GM20431 (cell line): ENCODE data around the gene KRT71.

Source experiments
- in situ Hi-C: fragments of 300-500 bp; cut with MseI, MboI; formaldehyde crosslinking; loops from one replicate; pipeline ENCODE4 v1.15.0; 2020; ENCODE audit warnings: low sequenced_read_pairs; ENCODE audit not compliant: unreplicated experiment

The KRT71 gene

DNA sequence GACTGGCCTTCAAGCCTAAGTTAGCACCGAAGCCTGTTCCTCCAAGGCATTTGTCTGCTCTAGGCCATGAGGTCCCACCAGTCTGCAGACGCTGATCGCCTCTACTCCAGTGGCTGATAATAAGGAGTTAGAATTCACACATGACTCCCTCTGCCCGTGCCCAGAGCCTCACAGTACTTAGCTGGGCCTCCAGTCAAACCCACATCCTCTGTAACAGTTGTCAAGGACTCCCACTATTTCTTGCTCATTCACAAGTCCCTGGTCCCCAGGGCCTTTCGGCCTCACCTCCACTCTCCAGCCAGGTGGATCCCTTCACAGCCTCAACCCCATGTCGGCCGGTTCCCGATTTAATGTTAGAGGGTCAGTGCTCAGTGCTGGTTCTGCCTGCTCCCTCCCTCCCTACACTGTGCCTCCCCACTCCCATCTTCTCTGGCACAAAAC lies 26.4 kb downstream of the KRT71 start:
- in situ Hi-C loops = no loop called here

DNA sequence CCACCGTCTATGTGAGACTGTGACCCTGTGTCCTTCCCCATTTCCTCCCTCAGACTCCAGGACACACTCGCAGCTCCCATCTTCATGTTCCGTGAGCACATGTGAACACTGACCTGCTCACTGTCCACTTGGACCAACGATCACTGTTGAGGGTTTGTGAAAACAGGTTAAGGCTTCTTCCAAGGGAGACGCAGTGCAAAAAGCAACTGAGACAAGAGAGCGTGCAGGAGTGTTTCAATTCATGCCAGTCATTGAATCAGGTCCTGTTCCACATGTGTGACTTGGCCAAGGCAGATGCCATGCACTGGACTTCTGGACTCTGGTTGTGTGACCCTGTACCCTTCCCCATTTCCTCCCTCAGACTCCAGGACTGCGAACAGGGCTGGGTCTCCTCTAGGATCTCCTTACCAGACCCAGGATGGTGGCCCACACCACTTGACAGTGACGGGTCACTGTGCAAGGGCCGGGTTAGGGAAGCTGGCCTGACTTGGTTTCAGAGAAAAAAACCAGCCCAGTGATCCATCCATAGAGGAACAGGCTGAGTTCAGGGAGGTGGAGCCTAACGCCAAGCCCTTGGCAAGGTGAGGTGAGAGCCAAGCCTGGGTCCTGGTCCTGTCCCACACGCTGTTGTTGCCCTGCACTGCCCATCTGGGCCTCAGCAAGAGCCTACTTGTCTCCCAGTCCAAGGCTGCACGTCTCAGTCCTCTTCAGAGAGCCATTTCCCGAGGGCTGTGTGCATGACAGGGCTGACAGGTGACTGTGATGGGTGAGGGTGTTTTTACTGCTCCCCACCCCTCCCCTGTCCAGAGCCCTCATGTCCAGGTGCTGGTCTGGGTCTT lies 27.1 kb downstream of the KRT71 start:
- in situ Hi-C loops = no loop called here

DNA sequence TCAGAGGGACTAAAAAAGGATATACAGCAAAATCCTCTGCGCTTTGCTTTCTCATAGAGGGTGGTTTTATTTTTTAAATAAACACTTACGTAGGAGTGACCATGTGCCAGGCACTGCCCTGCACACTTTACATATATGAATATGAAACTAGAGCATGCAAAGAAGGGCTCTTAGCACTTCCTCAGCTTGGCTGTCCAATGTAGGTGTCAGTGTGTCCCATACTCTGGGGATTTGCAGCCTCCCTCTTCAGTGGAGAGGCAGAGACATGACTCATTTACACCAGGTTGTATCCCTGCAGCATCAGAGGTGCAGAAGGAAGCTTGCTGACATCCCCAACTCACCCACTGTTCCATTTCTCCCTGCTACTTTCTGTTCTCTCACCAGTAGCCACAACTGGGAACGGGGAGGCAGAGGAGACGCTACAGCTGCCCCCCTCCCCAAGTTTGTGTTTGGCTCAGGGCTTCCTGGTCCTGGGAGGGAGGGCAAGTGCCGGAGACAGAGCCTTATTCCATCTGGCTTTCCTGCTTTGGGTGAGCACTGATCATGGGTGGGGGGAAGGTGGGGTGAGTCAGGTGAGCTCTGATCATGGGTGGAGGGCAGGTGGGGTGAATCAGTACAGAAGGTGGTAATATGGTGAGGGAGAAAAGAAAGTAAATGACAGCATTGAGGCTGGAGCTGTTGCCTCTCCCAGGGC lies 27.9 kb downstream of the KRT71 start:
- in situ Hi-C loops = no loop called here

DNA sequence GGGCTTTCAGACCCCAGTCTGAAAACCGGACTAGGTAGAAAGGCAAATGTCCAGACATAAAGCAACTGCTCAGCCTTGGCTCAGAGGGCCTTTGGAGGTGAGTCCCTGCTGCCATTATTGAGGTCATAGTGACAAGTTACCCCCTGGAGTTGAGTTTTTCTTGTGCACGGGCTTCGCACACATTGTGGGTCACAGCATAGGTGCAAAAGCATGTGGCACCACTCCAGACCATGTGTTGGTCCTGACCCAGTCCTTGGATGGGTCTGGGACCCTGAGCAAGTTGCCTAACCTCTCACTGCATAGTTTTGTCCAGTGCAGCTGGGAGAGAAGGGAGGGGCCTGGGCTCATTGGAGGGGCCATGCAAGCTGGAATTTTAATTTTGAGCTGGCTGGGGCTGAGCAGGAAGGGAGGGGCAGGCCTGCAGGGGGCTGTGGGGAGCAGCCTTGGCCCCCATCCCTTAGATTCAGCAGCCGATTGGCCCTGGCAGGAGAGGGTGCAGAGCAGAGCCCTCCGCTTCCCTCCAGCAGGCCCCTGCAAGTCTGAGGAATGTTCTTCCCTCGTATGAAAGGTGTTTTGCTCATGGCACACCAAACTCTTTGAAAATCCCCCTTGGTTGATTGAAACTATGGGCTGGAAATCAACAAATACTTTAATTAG lies 28.6 kb downstream of the KRT71 start:
- in situ Hi-C loops = no loop called here

DNA sequence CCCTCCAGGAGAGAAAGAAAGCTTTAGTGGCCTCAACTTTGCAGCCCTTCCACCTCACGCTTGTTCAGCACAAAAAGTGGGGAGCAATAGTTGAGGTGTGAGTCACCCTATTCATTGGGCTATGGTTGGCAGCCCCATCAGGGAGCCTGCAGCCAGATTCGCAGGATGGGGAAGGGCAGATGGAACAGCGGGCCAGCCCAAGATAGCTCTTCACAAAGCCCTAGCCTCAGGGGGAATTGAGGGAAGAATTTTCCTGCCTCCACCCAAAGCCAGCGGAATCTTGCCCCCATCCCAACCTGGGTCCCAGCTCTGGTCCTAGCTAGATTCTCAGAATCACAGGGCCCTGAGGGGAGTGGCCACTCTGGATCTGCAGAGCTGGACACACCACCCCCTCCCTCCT lies 29.1 kb downstream of the KRT71 start:
- in situ Hi-C loops = no loop called here

DNA sequence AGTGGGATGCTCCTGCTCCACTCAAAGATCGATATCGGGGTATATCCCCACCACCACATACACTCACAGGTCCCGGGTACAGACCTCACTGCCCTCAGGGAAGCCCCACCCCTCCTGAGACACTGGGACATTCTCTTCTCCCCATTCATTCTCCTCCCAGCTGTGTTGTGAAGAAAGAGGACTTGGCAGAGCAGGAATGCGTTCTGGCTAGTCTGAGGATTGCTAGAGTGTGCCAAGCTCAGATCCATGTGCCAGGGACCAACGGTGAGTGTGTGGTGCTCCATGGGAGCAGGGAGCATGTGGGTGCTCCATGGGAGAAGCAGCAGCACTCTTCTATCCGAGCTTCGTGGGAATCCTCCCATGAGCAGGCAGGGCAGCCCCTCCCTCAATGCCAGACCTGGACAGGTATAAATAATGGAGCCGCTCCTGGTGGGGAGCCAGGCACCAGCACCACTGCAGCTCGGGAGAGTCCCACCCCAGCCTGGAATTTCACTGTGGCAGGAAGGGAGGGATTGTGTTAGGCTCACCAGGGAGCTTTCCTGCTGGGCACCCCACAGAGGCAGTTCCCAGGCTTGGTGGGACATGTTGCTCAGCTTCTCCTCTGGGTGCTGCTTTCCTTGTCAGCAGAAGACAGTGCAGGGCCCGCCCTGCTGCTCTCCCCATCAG lies 30.5 kb downstream of the KRT71 start:
- in situ Hi-C loops = no loop called here

DNA sequence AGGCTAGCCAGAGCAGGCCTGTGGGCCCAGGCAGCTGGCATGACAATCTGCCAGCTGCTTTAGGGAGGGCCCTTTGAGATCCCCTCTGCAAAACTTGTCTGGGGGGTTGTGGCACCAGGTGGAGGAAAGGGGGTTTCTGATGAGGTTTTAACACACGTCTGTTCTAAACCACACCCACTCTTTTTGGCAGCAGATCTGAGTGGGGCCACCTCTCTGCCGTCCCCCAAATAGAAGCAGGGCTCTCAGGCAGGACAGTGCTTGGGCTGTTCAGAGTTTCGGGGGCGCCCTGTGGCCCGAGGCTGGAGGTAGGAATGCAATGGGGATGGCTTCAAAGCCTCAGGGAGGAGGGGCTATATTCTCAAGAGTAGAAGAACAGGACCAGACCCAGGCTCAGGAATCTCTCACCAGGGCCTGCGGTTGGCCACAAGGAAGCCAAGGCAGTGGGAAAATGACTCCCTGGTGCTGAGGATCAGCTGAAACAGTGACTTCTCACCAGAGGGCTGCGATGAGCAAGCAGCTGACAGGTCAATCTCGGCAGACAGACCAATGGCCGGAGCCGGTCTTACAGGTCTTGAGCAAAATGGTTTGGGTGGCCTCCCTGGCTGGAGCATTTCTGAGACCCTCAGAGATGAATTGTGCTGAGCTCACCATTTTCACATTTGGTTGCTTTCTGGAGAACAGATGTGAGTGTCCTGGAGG lies 31.2 kb downstream of the KRT71 start:
- in situ Hi-C loops = no loop called here

GRCh38 chr12:52521175-52521567 lies 31.8 kb downstream of the KRT71 start:
- in situ Hi-C loops = no loop called here

- in situ Hi-C loops = no loop called here
Measured at GRCh38 chr12:52519826-52520662, 32.9 kb downstream of the KRT71 start, which contains the start of gene KRT5. TSS of gene KRT5 (minus strand) at chr12:52520394. CDS start at chr12:52520296, 98 bp downstream.

- in situ Hi-C loops = no loop called here
Measured at GRCh38 chr12:52519387-52519703, 33.6 kb downstream of the KRT71 start.

- in situ Hi-C loops = no loop called here
Measured at GRCh38 chr12:52518574-52519386, 34.2 kb downstream of the KRT71 start.

- in situ Hi-C loops = no loop called here
Measured at GRCh38 chr12:52517888-52518287, 35.1 kb downstream of the KRT71 start.

GRCh38 chr12:52517005-52517835 lies 35.7 kb downstream of the KRT71 start:
- in situ Hi-C loops = no loop called here

DNA sequence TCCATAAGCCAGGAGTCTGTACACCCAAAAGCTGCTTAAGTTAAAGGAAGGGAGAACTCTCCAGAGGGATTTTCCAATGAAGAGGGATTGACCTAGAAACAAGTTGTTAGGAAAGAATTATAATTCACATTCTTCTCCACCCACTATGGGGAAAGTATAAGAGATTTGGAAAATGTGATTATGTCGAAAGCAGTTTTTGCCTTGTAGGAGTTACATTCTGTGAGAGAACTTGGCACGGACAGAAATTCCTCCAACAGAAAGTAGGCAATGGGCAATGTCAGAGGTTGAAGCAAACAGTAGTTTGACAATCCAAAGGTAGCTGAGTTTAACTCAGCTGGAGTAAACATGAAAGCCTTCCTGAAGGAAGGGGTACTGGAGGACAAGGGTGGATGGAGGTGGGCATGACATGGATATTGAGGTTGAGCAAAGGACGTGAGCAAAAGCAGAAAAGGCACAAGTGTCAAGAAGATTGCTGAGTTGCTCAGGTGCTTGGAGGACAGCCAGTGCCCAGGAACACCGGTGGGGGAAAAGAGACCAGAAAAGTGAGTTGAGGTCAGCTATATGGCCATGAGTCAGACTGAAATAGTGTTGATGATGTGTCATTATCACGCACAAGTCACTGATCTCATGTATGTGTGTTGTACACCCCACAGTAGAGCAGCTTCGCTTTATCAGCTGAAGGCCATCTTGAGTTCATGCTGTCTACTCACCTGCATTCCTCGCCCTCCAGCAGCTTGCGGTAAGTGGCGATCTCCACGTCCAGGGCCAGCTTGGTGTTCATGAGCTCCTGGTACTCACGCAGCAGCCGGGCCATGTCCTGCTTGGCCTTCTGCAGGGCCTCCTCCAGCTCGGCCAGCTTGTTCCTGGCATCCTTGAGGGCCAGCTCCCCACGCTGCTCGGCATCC lies 36.8 kb downstream of the KRT71 start:
- in situ Hi-C loops = no loop called here

GRCh38 chr12:52515319-52515646 lies 37.7 kb downstream of the KRT71 start:
- in situ Hi-C loops = no loop called here

DNA sequence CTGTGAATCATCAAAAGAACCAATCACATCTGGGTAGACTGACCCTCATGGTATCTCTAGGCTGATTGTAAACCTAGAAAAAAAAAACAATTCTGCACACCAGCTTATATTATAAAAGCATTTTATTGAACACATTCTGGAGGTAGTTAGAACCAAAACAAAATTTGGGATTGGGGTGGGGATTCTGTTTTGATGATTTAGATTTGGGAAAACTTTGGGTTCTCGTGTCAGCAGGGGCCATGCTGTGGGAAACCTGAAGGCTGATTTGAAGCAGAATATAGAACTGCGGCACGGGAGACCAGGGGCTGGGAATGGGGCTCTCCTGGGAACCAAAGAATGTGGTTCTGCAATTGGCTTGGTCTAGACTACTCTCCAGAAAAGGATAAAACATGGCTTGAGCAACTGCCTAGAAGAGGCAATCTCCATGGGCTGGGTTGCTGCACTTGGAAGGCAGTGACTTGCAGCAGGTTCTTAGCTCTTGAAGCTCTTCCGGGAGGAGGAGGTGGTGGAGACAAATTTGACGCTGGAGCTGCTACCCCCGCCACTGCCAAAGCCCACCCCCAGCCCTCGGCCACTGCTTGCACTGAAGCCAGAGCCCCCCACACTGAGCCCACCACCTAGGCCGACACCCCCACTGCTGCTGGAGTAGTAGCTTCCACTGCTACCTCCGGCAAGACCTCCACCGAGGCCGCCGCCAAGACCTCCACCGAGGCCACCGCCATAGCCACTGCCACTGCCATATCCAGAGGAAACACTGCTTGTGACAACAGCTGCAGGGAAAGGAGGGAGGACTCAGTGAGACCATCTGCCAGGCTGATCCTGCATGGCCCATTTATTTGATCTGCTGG lies 38.2 kb downstream of the KRT71 start:
- in situ Hi-C loops = no loop called here
